Measurements from ENCODE around the gene COL15A1.

COL15A1 gene

GRCh38 chr9:99118782-99119466 is 175.2 kb downstream of the COL15A1 start:
- peak; percentile 54 to 61 for DNase-seq

- no peak for DNase-seq
Measured at GRCh38 chr9:99119976-99120655, 176.4 kb downstream of the COL15A1 start.

Data from CD4-positive, alpha-beta T cell treated with Interleukin-1 beta for 1 hour (primary cell).